CD1c-positive myeloid dendritic cell (primary cell): ENCODE results near the gene AHSP.
A peak's percentile ranks its signal among the peaks of the same experiment; 100 is the strongest.
"Not testable (repeated sequence)": the region's sequence is repeated elsewhere in the genome, so short reads cannot be mapped to it uniquely, and the experiment has no call there.

Source experiments
- DNase-seq: peaks from one replicate; pipeline ENCODE4 v3.0.0-alpha.2; 2016; ENCODE audit errors: extremely low spot score

The AHSP gene

DNA sequence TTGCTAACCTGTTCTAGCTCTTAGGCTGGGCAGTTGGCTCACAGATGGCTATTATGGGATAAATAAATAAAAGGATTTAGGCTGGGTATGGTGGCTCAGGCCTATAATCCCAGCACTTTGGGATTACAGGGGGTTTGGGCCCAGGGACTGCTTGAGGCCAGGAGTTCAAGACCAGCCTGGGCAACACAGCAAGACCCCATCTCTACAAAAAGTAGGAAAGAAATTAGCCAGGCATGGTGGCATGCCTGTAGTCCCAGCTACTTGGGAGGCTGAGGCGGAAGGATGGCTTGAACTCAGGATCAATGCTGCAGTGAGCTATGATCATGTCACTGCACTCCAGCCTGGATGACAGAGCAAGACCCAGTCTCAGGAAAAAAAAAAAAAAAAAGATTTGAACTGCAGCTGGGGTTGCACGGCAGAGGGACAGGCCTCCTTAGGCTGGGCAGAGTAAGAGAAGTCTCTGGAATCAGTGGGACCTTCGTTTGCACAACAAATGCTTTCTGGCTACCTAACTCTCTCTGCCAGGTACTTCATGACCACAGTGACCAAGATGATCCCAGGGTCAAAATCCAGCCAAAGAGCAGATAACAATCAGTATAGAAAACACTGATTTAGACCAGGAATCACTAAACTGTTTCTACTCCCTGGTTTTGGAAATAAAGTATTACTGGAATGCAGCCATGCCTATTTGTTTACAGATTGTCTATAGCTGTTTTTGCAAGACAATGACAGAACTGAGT, 26.3 kb upstream of the AHSP start:
- DNase-seq: no peak

DNA sequence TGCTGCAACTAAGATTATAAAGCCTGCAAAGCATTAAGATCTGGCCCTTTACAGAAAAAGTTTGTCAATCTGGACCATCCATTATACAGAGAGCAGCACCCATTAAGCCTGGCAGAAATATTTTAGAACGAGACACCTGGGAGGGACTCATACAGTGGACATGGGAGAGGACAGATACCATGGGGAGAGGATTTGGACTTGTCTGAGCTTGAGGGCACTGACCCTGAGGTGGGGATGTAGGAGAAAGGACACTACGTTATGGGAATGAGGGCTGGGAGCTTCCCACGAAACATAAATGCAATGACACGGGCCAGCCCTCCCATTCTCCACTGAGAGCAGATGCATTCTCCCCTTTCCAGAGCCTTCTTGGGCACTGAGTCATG, 25.7 kb upstream of the AHSP start:
- no peak for DNase-seq

DNA sequence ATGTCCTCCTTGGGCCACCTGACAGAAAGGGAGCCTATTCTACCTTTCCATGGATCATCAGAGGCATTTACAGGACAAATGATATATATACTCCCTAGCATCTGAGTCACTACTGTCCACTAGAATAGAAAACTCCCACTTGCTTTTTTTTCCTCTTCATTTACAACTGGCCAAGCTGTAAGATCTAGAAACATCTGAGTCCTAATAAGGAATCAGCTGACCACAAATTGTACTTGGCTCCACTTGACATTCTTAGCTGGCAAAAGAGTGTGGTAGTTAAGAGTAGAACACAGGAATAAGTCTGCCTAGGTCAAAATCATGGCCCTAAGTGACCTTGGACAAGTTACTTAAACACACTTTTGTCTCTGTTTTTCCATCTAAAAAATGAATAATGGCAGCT, 24.7 kb upstream of the AHSP start:
- DNase-seq: no peak

DNA sequence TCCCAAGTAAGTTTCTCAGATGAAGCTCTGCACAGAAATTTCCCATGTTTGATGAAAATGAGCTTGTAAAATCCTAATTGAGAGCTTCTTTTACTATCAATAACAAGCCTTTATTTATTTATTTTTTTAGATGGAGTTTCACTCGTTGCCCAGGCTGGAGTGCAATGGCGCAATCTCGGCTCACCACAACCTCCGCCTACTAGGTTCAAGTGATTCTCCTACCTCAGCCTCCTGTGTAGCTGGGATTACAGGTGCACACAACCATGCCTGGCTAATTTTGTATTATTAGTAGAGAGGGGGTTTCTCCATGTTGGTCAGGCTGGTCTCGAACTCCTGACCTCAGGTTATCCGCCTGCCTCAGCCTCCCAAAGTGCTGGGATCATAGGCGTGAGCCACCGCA, 24.1 kb upstream of the AHSP start:
- DNase-seq: not testable (repeated sequence)

DNA sequence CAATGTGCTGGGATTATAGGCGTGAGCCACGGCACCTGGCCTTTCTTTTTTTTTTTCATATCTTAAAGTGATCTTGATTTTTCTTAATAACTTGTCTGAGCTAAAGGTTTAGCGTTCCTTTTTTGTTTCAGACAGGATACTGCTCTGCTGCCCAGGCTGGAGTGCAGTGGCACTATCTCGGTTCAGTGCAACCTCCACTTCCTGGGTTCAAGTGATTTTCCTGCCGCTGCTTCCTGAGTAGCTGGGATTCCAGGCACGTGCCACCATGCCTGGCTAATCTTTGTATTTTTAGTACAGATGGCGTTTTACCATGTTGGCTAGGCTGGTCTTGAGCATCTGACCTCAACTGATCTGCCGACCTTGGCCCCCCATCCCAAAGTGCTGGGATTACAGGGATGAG, 23.5 kb upstream of the AHSP start:
- DNase-seq: no peak

DNA sequence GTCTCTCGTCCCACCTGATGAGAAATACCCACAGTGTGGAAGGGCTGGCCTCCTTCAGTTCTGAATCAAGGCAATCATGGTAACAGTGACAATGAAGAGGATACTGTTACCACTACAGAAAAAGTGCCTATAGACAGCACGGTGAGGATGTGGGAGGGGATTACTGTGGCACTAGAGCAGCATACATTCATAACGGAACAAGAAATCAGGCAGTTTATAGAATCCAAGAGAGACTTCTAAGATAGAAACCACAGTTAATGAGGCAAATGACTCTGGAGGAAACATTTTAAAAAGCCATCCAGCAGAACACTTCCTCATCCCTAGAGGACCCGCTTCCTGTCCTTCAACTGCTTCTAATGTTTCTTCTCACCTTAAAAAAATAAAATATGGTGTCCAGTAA, 22.2 kb upstream of the AHSP start:
- DNase-seq: peak; percentile 34

DNA sequence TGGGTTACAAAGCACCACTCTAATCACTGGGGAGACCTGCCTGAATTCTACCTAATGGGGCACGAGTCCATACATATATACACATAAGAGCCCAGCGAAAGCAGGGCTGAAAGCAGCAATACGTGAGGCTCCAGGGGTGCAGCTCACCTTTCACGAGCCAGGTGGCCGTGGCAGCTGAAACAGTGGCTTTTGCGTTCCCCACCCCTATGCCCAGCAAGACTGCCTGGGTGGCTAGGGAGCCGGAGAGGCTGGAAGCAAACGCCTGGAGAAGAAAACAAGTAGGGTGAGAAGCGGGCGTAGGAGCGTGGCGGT, 20.1 kb upstream of the AHSP start:
- DNase-seq: no peak

DNA sequence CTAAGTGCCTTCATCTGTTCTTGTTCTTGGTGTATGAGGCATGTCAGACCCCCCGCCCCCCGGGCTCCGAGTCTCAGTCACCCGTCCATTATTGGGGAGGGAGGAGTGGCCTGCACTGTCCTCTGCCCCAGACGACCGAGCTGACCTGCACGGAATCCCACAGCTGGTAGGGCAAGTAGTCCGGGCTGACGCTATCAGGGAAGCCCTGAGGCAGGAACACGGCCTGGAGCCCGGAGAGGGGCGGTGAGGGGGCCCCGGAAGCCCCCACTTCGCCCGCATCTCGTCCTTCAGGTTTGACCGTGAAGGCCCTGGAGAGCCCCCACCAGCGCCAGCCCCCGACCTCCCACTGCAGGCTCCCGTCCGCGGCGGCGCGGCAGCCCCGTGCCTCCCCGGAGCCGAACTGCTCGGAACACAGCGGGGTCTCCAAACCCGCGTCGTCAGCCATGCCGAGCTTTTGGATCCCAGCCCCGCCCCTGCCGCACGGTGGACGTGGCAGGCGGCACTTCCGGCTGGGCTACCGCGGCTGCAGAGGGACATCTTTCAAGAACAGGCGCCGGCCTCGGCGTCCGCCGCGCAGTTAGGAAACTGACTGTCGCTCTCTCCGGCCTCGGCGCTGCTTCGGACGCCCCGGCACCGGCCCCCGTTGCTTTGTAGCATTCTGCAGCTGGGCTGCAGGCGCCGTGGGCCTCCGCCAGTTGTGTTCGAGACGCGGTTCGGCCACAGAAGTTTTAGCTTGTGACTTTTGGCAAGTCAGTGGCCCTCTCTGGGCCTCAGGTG, 19.6 kb upstream of the AHSP start, which contains the start of gene RUSF1:
Gene RUSF1, minus strand, starts transcription at position 463 of the 777 bp plus-strand sequence. Its CDS starts 18 bp downstream, at position 445.
- peak; percentile 90 for DNase-seq

DNA sequence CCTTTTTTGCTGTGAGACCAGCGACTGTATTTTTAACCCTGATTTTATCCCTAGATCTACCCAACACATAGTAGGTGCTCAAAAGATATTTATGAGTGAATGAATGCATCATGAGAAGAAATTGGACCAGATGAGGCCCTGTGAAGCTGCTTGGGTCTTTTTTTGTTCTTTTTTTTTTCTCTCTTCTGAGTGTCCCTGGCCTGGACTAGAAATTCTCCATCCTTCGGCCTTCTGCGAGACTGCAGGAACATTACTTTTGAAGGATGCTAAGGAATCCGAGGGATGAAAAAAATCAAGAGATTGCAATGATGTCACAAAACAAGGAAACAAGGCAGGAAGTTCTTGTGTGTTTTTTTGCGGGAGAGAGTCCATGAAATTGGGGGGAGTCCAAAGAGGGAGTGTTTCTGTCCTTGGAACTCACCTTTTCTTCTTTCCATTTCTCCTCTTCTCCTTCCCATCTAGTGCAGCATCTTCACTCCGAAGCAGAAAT, 18.9 kb upstream of the AHSP start:
- DNase-seq: no peak

DNA sequence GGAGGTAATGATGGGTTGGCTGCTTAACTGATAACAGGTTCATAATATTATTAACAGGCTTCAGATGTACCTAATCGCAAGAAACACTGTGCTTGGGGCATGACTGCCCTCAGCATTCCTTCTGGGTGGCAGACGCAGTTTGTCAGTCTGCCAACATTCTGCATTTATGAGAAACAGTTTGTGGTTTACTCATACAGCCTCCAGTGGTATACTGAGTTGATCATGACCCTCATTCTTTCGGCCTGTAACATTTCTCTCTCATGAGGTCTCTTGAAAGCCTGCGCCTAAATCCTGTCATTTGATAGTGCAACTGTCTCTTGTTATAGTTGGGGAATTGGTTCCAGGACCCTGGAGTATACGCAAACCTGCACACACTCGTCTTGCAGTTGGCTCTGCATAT, 14.6 kb upstream of the AHSP start:
- no peak for DNase-seq

DNA sequence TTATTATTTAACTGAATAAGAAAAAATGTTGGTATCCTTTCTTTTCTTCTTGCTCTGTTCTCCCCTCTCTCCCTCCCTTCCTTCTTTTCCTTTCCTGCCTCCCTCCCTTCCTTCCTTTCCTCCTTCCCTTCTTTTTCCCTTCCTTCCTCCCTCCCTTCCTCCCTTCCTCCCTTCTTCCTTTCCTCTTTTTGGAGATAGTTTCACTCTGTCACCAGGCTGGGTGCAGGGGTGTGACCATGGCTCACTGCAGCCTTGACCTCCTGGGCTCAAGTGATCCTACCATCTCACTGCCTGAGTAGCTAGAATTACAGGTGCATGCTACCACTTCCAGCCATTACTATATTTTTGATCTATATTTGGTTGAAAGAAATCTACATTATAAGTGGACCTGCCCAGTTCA, 13.8 kb upstream of the AHSP start:
- DNase-seq: no peak

DNA sequence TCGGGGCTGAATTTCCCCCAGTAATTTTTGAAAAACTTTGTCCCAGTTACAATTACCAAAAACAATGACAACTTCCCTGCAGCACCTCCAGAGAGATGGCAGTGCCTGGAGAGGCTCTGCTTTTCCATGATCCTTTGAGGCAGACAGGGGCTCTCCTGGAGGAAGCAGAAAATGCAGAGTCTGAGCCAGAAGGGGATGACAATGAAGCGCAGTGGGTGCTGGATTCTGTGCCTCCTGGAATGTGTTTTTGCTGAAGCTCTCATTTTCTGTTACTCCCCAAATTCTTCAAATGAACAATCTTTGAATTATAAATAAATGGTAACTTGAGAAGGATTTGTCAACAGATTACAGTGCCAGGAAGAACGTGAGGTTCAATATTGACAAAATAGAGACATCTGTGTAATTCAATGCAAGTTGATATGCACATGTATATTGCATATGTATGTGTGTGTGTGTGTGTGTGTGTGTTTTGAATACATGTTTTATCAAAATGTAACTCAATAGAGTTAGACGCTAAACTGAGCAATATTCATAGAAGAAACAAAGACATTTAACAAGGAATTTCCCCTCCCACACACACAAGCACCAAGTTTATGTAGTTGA, 9.8 kb upstream of the AHSP start:
- DNase-seq: no peak

DNA sequence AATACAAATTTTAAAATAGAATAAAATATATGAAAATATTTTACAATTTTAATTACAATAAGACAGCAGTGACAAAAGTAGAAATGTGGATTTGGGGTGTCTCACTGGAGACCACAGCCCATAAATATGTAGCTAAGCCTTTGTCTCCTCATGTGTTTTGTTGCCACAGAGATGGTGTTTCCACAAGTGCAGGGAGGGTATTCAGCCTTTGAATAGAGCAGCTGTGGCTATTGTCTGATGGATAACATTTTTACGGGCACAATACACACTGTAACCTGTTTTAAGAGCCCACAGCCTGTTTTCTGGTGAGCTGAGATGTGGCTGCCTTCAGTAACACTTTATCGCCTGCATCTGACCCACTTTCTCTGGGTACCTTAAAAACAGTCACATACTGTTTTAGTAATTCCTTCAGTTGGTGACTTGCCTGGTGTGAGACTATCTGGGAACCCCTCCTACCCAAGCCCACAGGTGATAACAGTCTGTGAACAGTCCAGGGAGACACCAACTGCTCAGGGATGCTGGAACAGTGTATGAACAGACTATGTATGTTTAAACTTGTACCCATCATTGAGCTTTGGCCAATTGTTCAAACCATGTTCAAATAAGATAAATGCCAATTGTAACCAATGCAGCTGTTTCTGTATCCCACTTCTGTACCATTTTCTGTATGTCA, 7.8 kb upstream of the AHSP start:
- DNase-seq: no peak

DNA sequence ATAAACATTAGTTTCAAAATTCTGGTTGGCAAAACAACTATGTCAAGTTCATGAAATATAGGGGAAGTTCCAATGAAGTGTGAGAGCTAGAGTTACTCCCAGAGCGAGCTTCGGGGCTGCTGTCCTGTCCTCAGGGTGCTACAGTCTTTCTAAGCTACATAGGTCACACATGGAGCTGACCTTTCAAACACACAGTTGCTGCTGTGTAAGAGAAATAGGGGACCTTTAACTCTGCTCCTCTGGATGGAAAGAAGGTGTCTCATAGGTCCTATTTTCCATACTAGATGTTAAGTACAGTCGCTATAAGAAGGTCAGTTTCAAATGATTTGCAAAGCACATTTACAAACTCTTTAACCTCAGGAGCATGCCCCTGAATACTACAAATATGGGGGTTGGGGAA, 6.3 kb upstream of the AHSP start:
- DNase-seq: no peak

DNA sequence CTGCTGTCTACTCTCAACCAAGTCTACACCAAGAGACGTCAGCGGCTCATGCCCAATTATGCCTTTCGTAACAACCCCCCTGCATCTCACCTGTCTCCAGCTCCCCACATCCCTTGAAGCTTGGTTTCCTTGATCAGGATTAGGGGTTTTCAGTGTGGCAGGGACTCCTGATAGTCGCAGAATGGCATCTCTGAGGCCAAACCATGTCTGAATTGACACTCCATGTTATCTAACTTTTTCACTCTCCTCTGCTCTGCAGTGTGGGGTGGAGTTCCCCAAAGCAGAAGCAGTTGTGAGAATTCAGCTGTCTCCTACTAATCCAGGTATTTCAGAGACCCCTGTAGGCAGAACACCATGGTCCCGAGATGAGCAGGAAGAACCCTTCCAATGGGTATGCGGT, 5.6 kb upstream of the AHSP start:
- no peak for DNase-seq

DNA sequence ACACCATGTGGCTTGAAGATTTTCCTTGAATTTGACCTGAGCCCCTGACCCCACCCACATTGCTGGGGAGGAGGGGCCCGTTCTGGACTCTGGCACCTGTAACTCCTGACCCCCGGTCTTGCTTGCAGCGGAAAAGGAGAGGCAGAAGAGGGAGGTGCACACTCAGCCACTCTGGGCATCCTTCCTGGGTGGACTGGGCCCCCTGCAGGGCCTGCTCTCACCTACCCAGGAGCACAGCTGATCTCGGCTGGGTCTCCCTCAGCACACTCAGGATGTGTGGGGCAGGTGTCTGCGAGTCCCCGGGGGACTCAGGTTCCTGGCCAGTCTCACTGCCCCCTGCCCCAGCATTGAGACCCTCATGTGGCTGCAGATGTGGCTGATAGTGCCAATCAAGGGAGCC, 3.9 kb upstream of the AHSP start:
- DNase-seq: not testable (repeated sequence)

DNA sequence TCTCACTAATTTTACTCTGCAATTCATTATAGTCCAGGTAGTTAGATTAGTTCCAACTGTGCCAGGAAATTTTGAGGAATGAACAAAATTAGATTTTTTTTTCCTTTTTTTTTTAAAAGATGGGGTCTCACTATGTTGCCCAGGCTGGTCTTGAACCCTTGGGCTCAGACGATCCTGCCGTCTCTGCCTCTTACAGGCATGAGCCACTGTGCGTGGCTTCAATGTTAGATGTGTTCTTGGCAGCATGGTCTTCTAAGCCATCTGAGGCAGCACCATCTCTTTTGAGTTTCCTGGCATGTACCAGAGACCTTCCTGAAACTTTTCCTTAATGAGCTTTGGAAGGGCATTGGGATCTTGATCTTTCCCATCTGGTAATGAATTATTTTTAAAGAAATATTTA, 2.6 kb upstream of the AHSP start:
- DNase-seq: no peak

DNA sequence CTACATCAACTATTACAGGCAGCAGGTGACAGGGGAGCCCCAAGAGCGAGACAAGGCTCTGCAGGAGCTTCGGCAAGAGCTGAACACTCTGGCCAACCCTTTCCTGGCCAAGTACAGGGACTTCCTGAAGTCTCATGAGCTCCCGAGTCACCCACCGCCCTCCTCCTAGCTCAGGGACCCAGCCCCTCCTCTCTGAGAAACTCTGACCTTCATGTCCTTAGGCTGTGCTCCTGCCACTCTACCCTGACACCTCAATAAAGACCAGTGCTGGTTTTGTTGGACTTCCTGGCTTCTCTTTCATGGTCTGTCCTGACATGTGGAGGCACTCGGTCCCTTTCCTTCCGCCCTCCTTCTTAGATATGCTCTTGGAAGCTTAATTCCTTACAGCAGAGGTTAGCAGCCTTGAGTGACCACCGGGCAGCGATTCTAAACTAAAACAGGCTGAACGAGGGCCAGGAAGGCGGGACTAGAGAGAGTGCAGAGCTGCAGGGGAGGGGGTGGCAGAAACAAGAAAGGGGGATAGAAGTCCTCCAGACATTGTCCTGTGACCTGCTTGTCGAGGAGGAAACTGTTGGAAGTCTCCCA, 915 bp downstream of the AHSP start:
- DNase-seq: no peak

DNA sequence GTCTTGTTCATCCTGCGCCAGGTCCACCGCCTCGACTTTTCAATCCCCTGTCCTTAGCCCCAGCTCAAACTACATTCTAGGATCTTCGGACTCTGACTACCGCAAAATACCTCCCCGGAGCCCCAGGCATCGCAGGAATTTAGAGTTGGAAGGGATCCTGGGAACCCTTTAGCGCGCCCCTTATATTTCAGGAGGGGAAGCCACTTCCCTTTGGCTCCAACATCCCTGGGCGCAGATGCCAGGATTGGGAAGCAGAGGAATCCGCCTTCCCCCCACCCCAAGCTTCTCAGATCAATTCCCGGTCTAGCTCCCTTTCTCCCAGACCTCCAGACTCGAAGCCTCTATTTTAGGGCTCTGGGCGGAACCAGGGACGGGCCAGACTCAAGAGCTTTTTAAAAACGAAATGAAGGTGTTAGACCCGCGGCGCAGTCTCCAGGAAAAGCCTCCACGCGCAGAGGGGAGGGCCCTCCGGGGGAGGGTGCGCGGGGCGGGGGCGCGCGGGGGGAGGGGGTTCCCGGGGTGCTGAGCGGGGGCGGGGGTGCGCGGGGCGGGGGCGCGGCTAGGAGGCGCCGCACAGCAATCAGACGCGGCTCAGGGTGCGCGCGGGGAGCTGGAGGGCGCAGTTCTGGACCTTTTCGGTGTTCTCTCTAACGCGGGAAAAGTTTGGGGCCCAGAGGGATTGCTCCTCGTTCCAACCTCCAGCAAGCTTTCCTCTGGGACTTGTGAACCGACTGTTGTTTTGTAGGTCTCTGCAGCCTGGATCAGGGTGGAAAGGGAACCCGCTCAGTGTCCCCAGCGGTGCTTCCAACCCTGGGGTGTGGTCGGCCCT, 1.6 kb downstream of the AHSP start:
- no peak for DNase-seq

DNA sequence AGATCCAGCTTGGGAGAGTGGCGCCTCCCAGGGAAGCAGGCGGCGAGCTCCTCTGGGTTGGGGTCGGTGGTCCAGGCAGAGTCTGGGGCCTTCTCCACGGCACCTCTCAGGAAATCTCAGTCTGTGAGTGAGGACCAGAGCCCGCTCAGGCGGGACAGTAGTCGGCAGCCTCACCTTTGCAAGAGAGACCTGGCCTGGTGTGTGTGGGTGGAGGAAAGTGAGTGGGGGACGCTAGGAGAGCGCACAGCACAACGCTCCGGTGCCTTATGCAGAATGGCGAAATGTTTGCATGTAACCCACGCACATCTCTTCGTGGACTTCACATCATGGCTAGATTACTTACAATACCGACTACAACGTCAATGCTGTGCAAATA, 2.2 kb downstream of the AHSP start:
- no peak for DNase-seq

DNA sequence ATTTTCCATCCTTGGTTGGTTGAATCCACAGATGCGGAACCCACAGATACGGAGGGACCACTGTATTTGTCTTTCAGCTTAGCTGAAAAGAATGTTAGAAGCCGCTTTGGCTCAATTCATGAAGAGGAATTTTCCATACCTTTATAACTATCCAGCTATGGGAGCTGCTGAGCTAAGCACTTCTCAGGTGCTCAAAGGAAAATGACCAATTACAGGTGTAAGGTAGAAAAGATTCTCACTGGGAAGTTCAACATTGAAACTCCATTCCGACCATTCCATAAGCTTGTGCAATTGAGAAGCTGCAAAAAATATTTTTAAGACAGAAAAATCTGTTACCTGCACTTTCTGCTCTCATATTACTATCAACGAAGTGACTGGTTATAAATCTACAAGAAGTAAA, 2.7 kb downstream of the AHSP start:
- no peak for DNase-seq
